GM18907 (cell line): Measurements from ENCODE around the gene WDR54.
A peak's percentile ranks its signal among the peaks of the same experiment; 100 is the strongest.
"Not testable (repeated sequence)": the region's sequence is repeated elsewhere in the genome, so short reads cannot be mapped to it uniquely, and the experiment has no call there.

Experiments
- ATAC-seq: cut with Tn5 transposase; IDR thresholded peaks from one replicate; pipeline ENCODE4 v1.9.1; 2021; ENCODE audit warnings: mild to moderate bottlenecking, moderate library complexity; ENCODE audit not compliant: unreplicated experiment

The WDR54 gene

DNA sequence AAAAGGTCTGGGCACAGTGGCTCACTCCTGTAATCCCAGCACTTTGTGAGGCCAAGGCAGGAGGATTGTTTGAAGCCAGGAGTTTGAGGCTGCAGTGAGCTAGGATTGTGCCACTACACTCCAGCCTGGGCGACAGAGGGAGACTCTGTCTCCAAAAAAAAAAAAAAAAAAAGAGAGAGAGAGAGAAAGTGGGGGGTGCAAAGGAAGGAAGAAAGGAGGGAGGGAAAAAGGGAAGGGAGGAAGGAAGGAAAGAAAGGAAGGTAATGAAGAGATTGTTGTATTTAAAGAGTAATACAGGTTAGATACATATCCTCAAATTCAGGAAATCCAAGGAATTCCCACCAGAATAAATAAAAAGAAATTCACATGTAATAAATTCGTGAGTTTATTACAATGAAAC lies 19.6 kb upstream of the WDR54 start:
- no peak for ATAC-seq

- ATAC-seq = peak; percentile 68
These were observed 15.5 kb upstream of the WDR54 start for GRCh38 chr2:74406035-74406434.

- ATAC-seq = no peak
These were observed 13.8 kb upstream of the WDR54 start for GRCh38 chr2:74407682-74408081.

GRCh38 chr2:74413001-74413698 lies 8.4 kb upstream of the WDR54 start:
- ATAC-seq = no peak

GRCh38 chr2:74414441-74414840 lies 7.1 kb upstream of the WDR54 start:
- no peak for ATAC-seq

DNA sequence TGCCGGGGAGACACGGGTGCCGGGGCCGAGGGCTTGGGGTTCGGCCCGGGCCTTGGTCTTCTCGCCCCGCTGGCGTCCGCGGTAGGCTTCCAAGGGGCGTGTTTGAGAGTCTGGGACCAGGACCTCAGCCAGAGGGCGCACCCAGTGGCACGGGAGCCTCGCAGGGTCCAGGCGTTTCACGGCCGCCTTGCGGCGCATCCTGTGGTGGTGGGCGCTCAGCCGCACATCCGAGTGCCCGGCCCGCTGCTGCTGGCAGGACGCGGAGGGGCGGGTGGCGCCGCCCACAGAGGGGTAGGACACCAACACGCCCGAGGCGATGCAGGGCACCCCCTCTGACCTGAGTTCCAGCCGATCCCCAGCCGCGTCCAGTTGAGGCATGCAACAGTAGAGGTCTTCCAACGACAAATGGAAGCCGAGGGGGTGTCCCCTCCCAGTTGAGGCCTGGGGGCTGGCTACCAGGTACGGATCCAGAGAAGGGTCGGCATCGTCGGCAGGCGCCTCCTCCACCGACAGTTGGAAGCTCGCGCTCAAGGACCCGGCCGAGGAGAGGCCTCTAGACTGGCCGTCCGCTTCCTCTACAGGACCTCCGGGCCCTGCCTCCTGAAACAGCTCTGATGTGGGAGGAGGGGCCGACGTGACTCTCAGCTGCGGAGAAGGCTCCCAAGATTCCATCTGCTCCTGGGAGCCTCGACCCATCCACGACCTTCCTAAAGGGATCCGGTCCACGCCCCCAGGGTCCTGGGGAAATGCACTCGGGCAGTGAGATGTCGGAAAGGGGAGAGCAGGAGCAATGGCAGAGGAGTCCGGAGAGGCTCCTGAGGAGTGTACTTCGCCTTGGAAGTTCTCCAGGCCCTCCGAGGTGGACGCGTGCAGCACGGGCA lies 6.4 kb upstream of the WDR54 start:
- ATAC-seq = no peak

GRCh38 chr2:74415762-74416395 lies 5.7 kb upstream of the WDR54 start:
- no peak for ATAC-seq

- no peak for ATAC-seq
These were observed 4.8 kb upstream of the WDR54 start for GRCh38 chr2:74416778-74417177.

DNA sequence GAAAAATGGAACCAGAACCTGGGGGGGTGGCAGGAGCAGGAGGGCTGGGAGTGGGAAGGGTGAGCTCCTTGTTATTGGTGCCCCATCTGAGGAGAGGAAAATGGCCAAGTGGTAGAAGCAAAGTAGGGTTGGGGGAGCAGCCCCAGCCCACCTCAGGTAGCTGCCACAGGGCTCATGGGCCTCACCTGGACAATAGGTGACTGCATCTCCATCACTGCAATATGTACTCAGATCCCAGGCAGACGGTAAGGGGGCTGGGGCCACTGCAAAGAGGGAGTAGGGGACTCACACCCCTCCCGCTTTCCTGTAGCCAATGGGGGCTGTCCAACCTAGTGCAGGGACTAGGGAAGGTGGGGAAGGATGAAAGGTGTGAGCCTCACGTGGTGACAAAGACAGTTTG lies 4.3 kb upstream of the WDR54 start:
- no peak for ATAC-seq

DNA sequence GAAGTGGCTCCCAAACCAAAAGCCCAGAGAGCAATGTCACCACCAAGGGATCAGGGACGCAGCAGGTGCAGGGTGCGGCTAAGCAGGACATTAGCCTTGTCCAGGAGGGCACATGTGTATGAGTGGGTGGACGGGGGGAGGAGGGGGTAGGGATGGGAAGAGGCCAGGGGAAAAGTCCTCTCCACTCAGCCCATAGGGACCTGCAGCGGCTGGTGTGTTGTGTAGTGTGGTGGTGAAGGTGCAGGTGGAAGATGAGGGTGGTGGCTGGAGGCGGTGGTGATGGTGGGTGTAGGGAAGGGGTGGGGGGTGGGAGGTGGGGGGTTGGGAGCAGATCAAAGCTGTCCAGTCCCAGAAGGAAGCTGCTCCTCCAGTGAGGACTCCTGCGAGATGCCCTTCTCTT lies 3.8 kb upstream of the WDR54 start:
- ATAC-seq = no peak

DNA sequence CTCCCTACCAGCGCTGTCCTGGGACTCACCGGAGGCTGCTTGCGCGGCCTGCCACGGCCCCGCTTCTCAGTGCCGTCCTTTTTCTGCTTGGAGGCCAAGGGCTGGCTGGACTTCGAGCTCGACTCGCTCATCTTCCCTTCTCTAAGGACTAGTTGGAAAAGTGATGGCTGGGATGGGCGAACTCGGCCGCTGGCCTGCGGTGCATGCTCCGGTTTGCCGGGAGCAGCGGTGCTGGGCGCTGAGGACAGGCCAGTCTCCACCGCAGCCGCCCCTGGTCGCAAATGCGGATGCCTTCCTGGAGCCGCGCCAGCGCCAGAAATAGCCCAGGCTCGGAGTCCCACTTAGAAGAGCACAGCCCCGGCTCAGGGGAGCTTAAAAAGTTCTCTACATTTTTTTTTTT lies 3.2 kb upstream of the WDR54 start:
- no peak for ATAC-seq

GRCh38 chr2:74419345-74419744 lies 2.2 kb upstream of the WDR54 start:
- no peak for ATAC-seq

DNA sequence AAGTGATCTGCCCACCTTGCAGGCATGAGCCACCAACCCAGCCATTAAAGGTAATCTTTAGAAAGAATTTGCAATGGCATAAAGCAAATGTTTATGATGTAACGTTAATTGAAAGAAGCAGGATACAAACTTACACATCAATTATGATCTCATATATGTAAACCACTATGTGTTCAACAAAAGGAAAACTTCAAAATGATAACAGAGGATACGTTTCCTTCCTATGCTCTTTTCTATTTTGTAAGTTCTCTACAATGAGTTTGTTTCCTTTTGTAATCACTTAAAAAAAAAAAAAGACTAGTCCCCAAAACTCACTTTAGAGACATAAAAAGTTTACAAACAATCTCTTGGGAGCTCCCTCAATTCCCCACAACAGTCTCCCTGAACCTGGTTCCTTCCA lies 1.5 kb upstream of the WDR54 start:
- no peak for ATAC-seq

DNA sequence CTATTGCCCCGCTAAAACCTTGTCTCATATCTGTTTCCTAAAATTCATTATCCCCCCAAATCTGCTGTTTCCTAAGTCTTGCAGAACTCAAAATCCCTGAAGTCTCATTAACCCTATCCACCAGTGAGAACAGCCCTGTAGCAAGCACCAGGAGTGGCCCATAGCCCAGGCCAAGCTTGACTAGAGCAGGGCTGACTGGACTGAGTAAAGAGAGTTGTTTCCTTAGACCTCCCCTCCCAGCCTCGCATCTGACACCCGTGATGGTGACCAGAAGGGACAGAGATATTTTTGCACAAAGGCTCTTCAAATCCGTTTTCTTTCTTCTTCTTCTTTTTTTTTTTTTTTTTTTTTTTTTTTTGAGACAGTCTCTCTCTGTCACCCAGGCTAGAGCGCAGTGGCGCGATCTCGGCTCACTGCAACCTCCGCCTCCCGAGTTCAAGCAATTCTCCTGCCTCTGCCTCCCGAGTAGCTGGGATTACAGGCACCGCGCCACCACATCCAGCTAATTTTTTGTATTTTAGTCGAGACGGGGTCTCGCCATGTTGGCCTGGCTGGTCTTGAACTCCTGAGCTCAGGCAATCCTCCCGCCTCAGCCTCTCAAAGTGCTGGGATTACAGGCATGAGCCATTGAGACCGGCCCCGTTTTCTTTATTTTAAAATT lies 957 bp upstream of the WDR54 start:
- ATAC-seq = not testable (repeated sequence)

GRCh38 chr2:74423231-74424095 lies 1.9 kb downstream of the WDR54 start:
- no peak for ATAC-seq

DNA sequence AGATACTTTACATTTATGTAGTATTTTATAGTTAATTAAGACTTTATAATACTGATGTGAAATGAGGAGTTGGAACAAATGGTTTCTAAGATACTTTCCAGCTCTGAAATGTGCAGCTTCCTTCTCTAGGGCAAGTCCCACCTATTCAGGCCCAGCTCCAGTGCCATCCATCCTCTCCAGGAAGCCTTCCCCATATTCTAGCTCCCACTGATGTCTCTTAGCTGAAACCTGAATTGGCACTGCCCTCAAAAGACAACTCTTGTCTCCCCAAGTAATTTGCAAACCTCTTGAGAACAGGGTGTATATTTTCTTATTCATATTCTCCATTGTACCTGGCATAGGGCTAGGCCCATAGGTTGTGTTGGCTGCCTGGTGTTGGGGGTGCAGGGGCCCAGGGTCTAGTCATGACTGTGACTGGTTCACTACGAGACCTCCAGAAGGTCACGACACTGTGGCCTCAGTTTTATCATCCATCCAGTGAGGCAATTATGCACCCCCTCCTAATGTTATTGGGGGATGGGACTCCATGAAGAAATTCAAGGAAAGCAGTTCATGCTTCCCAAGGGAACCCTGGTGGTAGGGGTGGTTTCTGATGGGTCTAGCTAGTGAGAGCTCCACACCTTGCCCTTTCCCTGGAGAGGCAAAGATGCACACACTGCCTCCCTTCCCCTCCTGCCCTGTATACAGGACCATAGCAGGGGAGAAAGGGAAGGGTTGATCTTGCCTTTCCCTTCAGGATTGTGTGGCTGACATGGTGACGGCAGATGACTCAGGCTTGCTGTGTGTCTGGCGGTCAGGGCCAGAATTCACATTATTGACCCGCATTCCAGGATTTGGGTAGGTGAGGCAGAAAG lies 2.8 kb downstream of the WDR54 start:
- ATAC-seq = no peak

DNA sequence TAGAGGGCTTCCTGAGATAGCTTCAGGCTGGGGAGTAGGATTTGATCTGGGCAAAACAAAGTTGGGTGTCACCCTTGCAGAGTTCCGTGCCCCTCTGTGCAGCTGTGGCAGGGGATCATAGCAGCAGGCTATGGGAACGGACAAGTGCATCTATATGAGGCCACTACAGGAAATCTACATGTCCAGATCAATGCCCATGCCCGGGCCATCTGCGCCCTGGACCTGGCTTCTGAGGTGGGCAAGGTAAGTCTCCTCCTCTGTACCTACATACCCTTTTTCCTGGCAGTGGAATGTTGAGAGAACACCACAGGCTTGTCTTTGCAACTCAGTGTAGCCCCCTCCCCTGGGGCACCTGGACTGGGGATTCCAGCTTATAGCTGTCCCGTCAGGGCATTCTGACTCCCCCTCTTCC lies 3.5 kb downstream of the WDR54 start:
- ATAC-seq = no peak

GRCh38 chr2:74425523-74425922 lies 4.0 kb downstream of the WDR54 start:
- ATAC-seq = no peak

DNA sequence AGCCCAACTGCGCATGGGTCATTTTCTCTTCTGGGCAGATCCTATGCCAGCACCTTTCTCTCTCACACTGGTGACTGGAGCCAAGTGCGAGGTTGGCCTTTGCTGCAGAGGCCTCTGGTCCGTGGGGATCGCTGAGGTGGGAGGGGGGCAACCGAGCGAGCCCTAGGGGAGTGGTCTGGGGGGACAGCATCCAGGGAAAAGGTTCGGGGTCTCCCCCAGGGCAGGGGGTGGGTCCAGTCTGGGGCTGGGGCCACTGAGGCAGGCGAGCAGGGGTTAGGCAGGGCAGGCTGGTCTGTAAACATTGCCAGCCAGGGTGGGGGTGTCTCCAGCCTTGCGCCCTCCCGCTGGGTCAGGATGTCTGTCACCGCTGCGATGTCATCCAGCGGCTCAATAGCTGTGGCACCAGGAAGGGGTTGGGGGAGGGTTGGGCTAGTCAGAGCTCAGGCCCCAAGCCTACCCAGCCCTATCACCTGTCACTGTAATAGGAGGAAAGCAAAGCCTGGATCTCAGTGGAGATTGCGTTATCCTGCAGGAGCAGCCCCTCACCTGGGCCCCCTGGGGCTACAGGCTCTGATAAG lies 4.7 kb downstream of the WDR54 start:
- no peak for ATAC-seq
